ENCODE measurements around the gene EXOC7. TPM values are rescaled to one million over a fixed set of nuclear protein-coding genes. Genes with fewer than 3 reads are reported as not detected.

EXOC7 gene
- polyA plus RNA-seq, 3 donors: 30.7 to 86.5 (median 42.4) TPM

- Histone ChIP-seq H3K79me2 (ENCODE audit: insufficient read depth, low read length) (no peaks in the 10 kb centered on the region), H3K4me3 (replicated peaks in 1 of 3; ENCODE audit: low read depth in 2 of 3, low read length in 3 of 3) (no peak overlapping the region), H3K36me3 (replicated peaks in 1 of 2; ENCODE audit: control insufficient read depth in 1 of 2, insufficient read depth in 2 of 2, low read length in 2 of 2) (peaks cover under 1 to 6% of the 10 kb centered on the region in 2 donors), H4K20me1 (ENCODE audit: insufficient read depth, low read length) (no peaks in the 10 kb centered on the region), H3K4me2 (replicated peaks; ENCODE audit: extremely low read depth, low read length, poor library complexity, severe bottlenecking) (no peak overlapping the region), H3K4me1 (ENCODE audit: control insufficient read depth in 1 of 2, insufficient read depth in 2 of 2, low read length in 2 of 2) (peaks cover 7 to 10% of the 10 kb centered on the region in 2 donors), H3K27me3 (ENCODE audit: control insufficient read depth in 2 of 2, insufficient read depth in 2 of 2, low read length in 2 of 2) (peaks cover 0 to 2% of the 10 kb centered on the region in 2 donors), H3K9me3 (replicated peaks in 1 of 2; ENCODE audit: control insufficient read depth in 1 of 2, insufficient read depth in 1 of 2, low read length in 2 of 2) (no peaks in the 10 kb centered on the region), H2AFZ (ENCODE audit: insufficient read depth, low read depth, low read length, poor library complexity, severe bottlenecking) (no peak overlapping the region), H3K27ac (ENCODE audit: low read depth in 1 of 2, low read length in 2 of 2) (no peak overlapping the region), H3K9ac (ENCODE audit: insufficient read depth, low read length, poor library complexity, severe bottlenecking) (no peak overlapping the region)
- Mint-ChIP-seq H3K27me3 (ENCODE audit: low read depth in 3 of 3) (peaks cover 12 to 14% (median 12%) of the 10 kb centered on the region in 3 donors), H3K36me3 (peaks cover 6 to 10% of the 10 kb centered on the region in 2 donors), H3K9me3 (peaks cover 0 to 6% (median 0%) of the 10 kb centered on the region in 7 donors), H3K4me1 (peaks cover 12% of the 10 kb centered on the region), H3K27ac (no peak overlapping the region), H3K4me3 (no peak overlapping the region)
- no peak for TF ChIP-seq CTCF (IDR thresholded peaks at IDR 0.05)
- whole genome bisulfite sequencing (ENCODE audit: insufficient coverage): 97% methylated on average over 6 of the region's 6 CpGs
- no peak for DNase-seq
- intact Hi-C loops (cut with micrococcal nuclease): no loop called here
Observed at GRCh38 chr17:76033139-76033538, 70.4 kb downstream of the EXOC7 start.

- Histone ChIP-seq H2AFZ (ENCODE audit: insufficient read depth, low read depth, low read length, poor library complexity, severe bottlenecking) (no peak overlapping the region), H3K79me2 (ENCODE audit: insufficient read depth, low read length) (no peaks in the 10 kb centered on the region), H3K36me3 (replicated peaks in 1 of 2; ENCODE audit: control insufficient read depth in 1 of 2, insufficient read depth in 2 of 2, low read length in 2 of 2) (peaks cover 0 to 2% of the 10 kb centered on the region in 2 donors), H4K20me1 (ENCODE audit: insufficient read depth, low read length) (no peaks in the 10 kb centered on the region), H3K4me1 (ENCODE audit: control insufficient read depth in 1 of 2, insufficient read depth in 2 of 2, low read length in 2 of 2) (peaks cover 7 to 10% of the 10 kb centered on the region in 2 donors), H3K27ac (ENCODE audit: low read depth in 1 of 2, low read length in 2 of 2) (no peak overlapping the region), H3K27me3 (ENCODE audit: control insufficient read depth in 2 of 2, insufficient read depth in 2 of 2, low read length in 2 of 2) (peaks cover 0 to 2% of the 10 kb centered on the region in 2 donors), H3K4me3 (replicated peaks in 1 of 3; ENCODE audit: low read depth in 2 of 3, low read length in 3 of 3) (no peak overlapping the region), H3K9me3 (replicated peaks in 1 of 2; ENCODE audit: control insufficient read depth in 1 of 2, insufficient read depth in 1 of 2, low read length in 2 of 2) (no peaks in the 10 kb centered on the region), H3K9ac (ENCODE audit: insufficient read depth, low read length, poor library complexity, severe bottlenecking) (no peak overlapping the region), H3K4me2 (replicated peaks; ENCODE audit: extremely low read depth, low read length, poor library complexity, severe bottlenecking) (no peak overlapping the region)
- H3K4me1 Mint-ChIP-seq: peaks cover 12% of the 10 kb centered on the region
- peaks cover 12 to 14% (median 12%) of the 10 kb centered on the region in 3 donors for H3K27me3 Mint-ChIP-seq (ENCODE audit: low read depth in 3 of 3)
- peaks cover 0 to 6% (median 0%) of the 10 kb centered on the region in 7 donors for H3K9me3 Mint-ChIP-seq
- peaks cover 3 to 7% of the 10 kb centered on the region in 2 donors for H3K36me3 Mint-ChIP-seq
- DNase-seq: no peak
- 95% methylated on average over 3 of the region's 5 CpGs for WGBS (ENCODE audit: insufficient coverage)
- no peak overlapping the region for H3K4me3 Mint-ChIP-seq
- no peak overlapping the region for H3K27ac Mint-ChIP-seq
- intact Hi-C loops (cut with micrococcal nuclease): no loop called here
- TF ChIP-seq CTCF (IDR thresholded peaks at IDR 0.05): no peak
Observed at GRCh38 chr17:76032780-76033108, 70.8 kb downstream of the EXOC7 start.
